Middle frontal gyrus (tissue), 1 donor: Measurements from ENCODE around the gene WWOX.

Experiments used
- DNase-seq: peaks from one replicate; pipeline ENCODE4 v3.0.0-alpha.2; 2015; ENCODE audit warnings: low spot score; ENCODE audit errors: extremely low spot score

WWOX gene

GRCh38 chr16:78750611-78751010, 651.2 kb downstream of the WWOX start:
- DNase-seq = no peak

GRCh38 chr16:78751601-78752000, 652.1 kb downstream of the WWOX start:
- no peak for DNase-seq

- DNase-seq = no peak
Observed at GRCh38 chr16:78754713-78755112, 655.3 kb downstream of the WWOX start.

- DNase-seq = no peak
Observed at GRCh38 chr16:78755751-78756661, 656.6 kb downstream of the WWOX start.

GRCh38 chr16:78759596-78759995, 660.1 kb downstream of the WWOX start:
- DNase-seq = no peak

- no peak for DNase-seq
Observed at GRCh38 chr16:78760611-78761010, 661.2 kb downstream of the WWOX start.

- DNase-seq = no peak
Observed at GRCh38 chr16:78761427-78761826, 662.0 kb downstream of the WWOX start.

- DNase-seq = no peak
Observed at GRCh38 chr16:78762222-78762621, 662.8 kb downstream of the WWOX start.

- DNase-seq = no peak
Observed at GRCh38 chr16:78763821-78764440, 664.5 kb downstream of the WWOX start.

- DNase-seq = no peak
Observed at GRCh38 chr16:78764478-78764877, 665.0 kb downstream of the WWOX start.

GRCh38 chr16:78768226-78768625, 668.8 kb downstream of the WWOX start:
- DNase-seq = no peak

GRCh38 chr16:78768718-78769117, 669.3 kb downstream of the WWOX start:
- no peak for DNase-seq

- DNase-seq = no peak
Observed at GRCh38 chr16:78770353-78771091, 671.1 kb downstream of the WWOX start.

GRCh38 chr16:78773291-78773702, 673.8 kb downstream of the WWOX start:
- no peak for DNase-seq

GRCh38 chr16:78773706-78774105, 674.3 kb downstream of the WWOX start:
- no peak for DNase-seq

- DNase-seq = no peak
Observed at GRCh38 chr16:78775161-78775561, 675.7 kb downstream of the WWOX start.

- DNase-seq = no peak
Observed at GRCh38 chr16:78778101-78779004, 678.9 kb downstream of the WWOX start.

- DNase-seq = no peak
Observed at GRCh38 chr16:78780808-78781207, 681.4 kb downstream of the WWOX start.

GRCh38 chr16:78782572-78782971, 683.1 kb downstream of the WWOX start:
- DNase-seq = no peak

GRCh38 chr16:78783570-78784079, 684.2 kb downstream of the WWOX start:
- no peak for DNase-seq

- no peak for DNase-seq
Observed at GRCh38 chr16:78784771-78785170, 685.3 kb downstream of the WWOX start.
